Hypothalamus (tissue), 51 donors: ENCODE results near the gene DENND5B.
"Not testable (repeated sequence)": the region's sequence is repeated elsewhere in the genome, so short reads cannot be mapped to it uniquely, and the experiment has no call there.

Source experiments
- DNase-seq, 51 donors: peaks; one replicate each; lab custom pipeline; 2025; lab: John Stamatoyannopoulos, UW

The DENND5B gene

GRCh38 chr12:31562594-31563328 is 28.2 kb downstream of the DENND5B start:
- DNase-seq = no peak

GRCh38 chr12:31560516-31560915 is 30.4 kb downstream of the DENND5B start:
- DNase-seq = no peak

GRCh38 chr12:31558521-31558920 is 32.4 kb downstream of the DENND5B start:
- DNase-seq = no peak

- DNase-seq = no peak
Measured at GRCh38 chr12:31557707-31558106, 33.2 kb downstream of the DENND5B start.

- DNase-seq = not testable (repeated sequence)
Measured at GRCh38 chr12:31555466-31555865, 35.5 kb downstream of the DENND5B start.

- not testable (repeated sequence) for DNase-seq
Measured at GRCh38 chr12:31550590-31550989, 40.3 kb downstream of the DENND5B start.

GRCh38 chr12:31536672-31537071 is 54.3 kb downstream of the DENND5B start:
- no peak for DNase-seq

GRCh38 chr12:31533470-31533869 is 57.5 kb downstream of the DENND5B start:
- no peak for DNase-seq

GRCh38 chr12:31531893-31532292 is 59.0 kb downstream of the DENND5B start:
- DNase-seq = no peak

GRCh38 chr12:31528095-31528494 is 62.8 kb downstream of the DENND5B start:
- no peak for DNase-seq

- no peak for DNase-seq
Measured at GRCh38 chr12:31527083-31527482, 63.9 kb downstream of the DENND5B start.

GRCh38 chr12:31526158-31526546 is 64.8 kb downstream of the DENND5B start:
- DNase-seq = no peak

GRCh38 chr12:31525496-31526157 is 65.3 kb downstream of the DENND5B start:
- DNase-seq = no peak

GRCh38 chr12:31524791-31525495 is 66.0 kb downstream of the DENND5B start:
- DNase-seq = no peak

GRCh38 chr12:31523306-31523705 is 67.6 kb downstream of the DENND5B start:
- no peak for DNase-seq

- no peak for DNase-seq
Measured at GRCh38 chr12:31522607-31523006, 68.3 kb downstream of the DENND5B start.

- no peak for DNase-seq
Measured at GRCh38 chr12:31521964-31522363, 69.0 kb downstream of the DENND5B start.

- no peak for DNase-seq
Measured at GRCh38 chr12:31519511-31519910, 71.4 kb downstream of the DENND5B start.

- DNase-seq = peak in 10 of 51 donors; percentile 1 to 35 (median 16)
Measured at GRCh38 chr12:31518680-31519227, 72.2 kb downstream of the DENND5B start.

GRCh38 chr12:31517994-31518393 is 72.9 kb downstream of the DENND5B start:
- no peak for DNase-seq

GRCh38 chr12:31516702-31517101 is 74.2 kb downstream of the DENND5B start:
- no peak for DNase-seq
